ENCODE data around the gene FBXO42.
"Not testable (repeated sequence)": the region's sequence is repeated elsewhere in the genome, so short reads cannot be mapped to it uniquely, and the experiment has no call there.

The FBXO42 gene

GRCh38 chr1:16266411-16267118, 85.7 kb downstream of the FBXO42 start:
- no peak for DNase-seq (ENCODE audit: low read depth in 2 of 2)

- DNase-seq (ENCODE audit: low read depth in 2 of 2) = no peak
Observed at GRCh38 chr1:16262067-16262466, 90.2 kb downstream of the FBXO42 start.

- DNase-seq (ENCODE audit: low read depth in 2 of 2) = no peak
Observed at GRCh38 chr1:16260814-16261213, 91.5 kb downstream of the FBXO42 start.

- no peak for DNase-seq (ENCODE audit: low read depth in 2 of 2)
Observed at GRCh38 chr1:16258591-16259135, 93.6 kb downstream of the FBXO42 start.

GRCh38 chr1:16257968-16258367, 94.3 kb downstream of the FBXO42 start:
- DNase-seq (ENCODE audit: low read depth in 2 of 2) = no peak

GRCh38 chr1:16257556-16257955, 94.7 kb downstream of the FBXO42 start:
- not testable (repeated sequence) for DNase-seq (ENCODE audit: low read depth in 2 of 2)

GRCh38 chr1:16256478-16256877, 95.8 kb downstream of the FBXO42 start:
- no peak for DNase-seq (ENCODE audit: low read depth in 2 of 2)

- no peak for DNase-seq (ENCODE audit: low read depth in 2 of 2)
Observed at GRCh38 chr1:16254263-16254928, 97.9 kb downstream of the FBXO42 start.

GRCh38 chr1:16253332-16253922, 98.9 kb downstream of the FBXO42 start:
- no peak for DNase-seq (ENCODE audit: low read depth in 2 of 2)

GRCh38 chr1:16252912-16253311, 99.4 kb downstream of the FBXO42 start:
- DNase-seq (ENCODE audit: low read depth in 2 of 2) = no peak

GRCh38 chr1:16251381-16251780, 100.9 kb downstream of the FBXO42 start:
- DNase-seq (ENCODE audit: low read depth in 2 of 2) = no peak

GRCh38 chr1:16250524-16251251, 101.6 kb downstream of the FBXO42 start:
- no peak for DNase-seq (ENCODE audit: low read depth in 2 of 2)

- DNase-seq (ENCODE audit: low read depth in 2 of 2) = no peak
Observed at GRCh38 chr1:16249596-16250241, 102.6 kb downstream of the FBXO42 start.

- DNase-seq (ENCODE audit: low read depth in 2 of 2) = no peak
Observed at GRCh38 chr1:16248603-16249516, 103.4 kb downstream of the FBXO42 start.

GRCh38 chr1:16248007-16248436, 104.3 kb downstream of the FBXO42 start:
- no peak for DNase-seq (ENCODE audit: low read depth in 2 of 2)

- DNase-seq (ENCODE audit: low read depth in 2 of 2) = no peak
Observed at GRCh38 chr1:16247441-16247840, 104.8 kb downstream of the FBXO42 start.

- DNase-seq (ENCODE audit: low read depth in 2 of 2) = no peak
Observed at GRCh38 chr1:16246961-16247360, 105.3 kb downstream of the FBXO42 start.

- DNase-seq (ENCODE audit: low read depth in 2 of 2) = not testable (repeated sequence)
Observed at GRCh38 chr1:16246239-16246638, 106.0 kb downstream of the FBXO42 start.

- DNase-seq (ENCODE audit: low read depth in 2 of 2) = no peak
Observed at GRCh38 chr1:16245476-16246196, 106.6 kb downstream of the FBXO42 start.
